Pons (tissue), 1 donor: ENCODE data around the gene C18orf32.
"Not testable (repeated sequence)": the region's sequence is repeated elsewhere in the genome, so short reads cannot be mapped to it uniquely, and the experiment has no call there.

Source experiments
- DNase-seq: peaks from one replicate; pipeline ENCODE4 v3.0.0-alpha.2; 2016; ENCODE audit warnings: low spot score

Gene C18orf32

GRCh38 chr18:49486953-49487710 is at the start of gene C18orf32:
Gene C18orf32 (minus strand): TSS chr18:49487234. CDS start chr18:49483748, 3,486 bp downstream.
- DNase-seq, result peak; percentile 89

DNA sequence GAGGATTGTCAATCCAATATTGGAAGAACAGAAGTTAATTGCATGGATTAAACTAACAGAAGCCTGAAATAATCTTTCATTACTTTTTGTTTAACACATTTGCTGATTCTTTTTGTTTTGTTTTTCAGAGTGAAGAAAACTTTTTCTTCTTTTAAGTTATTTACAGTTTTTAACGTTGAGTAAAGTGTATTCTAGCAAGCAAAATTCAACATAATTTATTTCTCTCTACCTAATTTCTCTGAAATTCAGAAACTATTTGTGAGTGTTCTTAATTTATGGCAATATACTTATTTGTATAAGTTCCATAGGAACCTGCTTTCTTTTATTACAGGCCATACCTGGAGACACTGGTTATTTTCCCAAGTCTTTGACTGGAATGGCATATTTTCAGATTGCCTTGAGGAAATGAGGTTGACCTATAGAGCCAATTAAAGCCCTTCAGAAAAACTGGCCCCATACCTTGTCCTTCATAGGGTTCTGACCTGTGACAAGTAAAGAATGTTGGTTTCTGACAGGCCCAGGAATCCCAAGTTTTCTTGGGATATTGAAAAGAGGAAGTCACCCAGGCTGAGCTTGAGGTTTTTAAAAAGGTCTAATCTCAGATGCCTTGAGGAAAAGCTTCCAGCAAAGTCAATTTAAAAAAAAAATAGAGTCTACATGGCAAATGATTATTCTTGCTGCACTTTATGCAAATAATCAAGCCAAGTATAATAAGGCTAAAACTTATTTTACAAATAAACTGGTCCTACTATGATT is 48.0 kb upstream of the C18orf32 start:
- DNase-seq, result no peak

DNA sequence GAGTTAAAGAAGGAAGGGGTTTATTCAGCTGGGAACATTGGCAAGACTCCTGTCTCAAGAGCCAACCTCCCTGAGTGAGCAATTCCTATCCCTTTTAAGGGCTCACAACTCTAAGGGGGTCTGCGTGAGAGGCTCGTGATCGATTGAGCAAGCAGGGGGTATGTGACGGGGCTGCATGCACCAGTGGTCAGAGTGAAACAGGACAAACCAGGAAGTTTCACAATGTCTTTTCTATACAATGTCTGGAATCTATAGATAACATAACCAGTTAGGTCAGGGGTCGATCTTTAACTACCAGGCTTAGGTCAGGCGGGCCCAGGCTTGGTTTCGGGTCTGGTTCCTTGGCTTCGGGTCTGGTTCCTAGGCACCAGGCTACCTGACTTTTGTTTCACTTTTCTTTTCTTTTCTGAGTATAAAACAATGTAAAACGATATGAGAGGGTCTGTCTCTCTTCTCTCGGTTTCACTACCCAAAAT is 44.7 kb upstream of the C18orf32 start:
- no peak for DNase-seq

DNA sequence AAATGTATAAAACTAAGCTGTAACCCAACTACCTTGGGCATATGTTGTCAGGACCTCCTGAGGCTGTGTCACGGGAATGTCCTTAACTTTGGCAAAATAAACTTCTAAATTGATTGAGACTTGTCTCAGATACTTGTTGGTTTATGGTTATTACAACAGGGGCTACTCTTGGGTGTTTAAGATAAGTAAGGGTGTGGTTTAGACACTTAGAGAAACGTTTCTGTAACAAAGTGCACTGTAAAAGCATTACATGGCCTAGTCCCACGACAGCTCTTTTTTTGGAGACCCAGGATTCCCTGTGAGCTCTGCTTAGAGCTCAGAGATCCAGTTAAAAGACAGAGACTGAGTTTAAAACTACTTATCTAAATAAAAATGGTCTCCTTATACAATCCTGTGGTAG is 42.6 kb upstream of the C18orf32 start:
- DNase-seq, result no peak

GRCh38 chr18:49527631-49528327 is 40.7 kb upstream of the C18orf32 start:
- DNase-seq, result no peak

DNA sequence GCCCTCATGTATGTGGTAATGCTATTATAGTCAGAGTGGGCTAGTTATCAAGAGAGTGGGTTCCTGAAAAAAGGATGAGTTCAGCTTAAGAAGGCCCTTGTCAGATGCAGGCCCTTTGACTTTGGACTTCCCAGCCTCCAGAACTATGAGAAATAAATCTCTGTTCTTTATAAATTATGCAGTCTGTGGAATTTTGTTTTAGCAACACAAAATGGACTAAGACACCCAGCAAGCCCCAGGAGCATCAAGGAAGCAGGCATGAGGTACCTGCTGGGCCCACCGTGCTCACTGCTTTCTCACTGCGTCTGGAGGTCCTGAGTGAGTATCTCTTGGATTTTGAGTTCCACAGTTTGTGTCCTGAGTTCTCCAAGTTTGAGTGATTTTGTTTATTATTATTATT is 38.9 kb upstream of the C18orf32 start:
- no peak for DNase-seq

GRCh38 chr18:49524951-49525350 is 37.9 kb upstream of the C18orf32 start:
- DNase-seq, result no peak

DNA sequence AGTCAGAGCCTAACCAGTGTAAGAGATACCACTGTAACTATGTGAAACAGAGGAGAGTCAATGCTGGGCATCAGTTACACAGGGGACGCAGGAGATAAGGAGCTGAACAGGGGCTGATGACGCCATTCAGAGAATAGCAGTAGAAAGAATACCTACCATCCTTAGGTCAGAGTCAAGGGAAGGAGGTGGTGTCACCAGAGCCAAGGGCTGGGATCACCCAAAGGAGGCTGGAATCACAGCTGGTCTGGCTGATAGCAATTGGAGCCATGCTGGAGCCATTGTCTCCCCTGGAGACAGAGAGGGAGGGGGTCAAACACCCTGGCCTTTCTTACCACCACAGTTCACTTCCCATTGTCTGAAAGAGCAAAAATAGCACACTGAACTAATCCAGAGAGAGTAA is 37.3 kb upstream of the C18orf32 start:
- no peak for DNase-seq

GRCh38 chr18:49523580-49524093 is 36.6 kb upstream of the C18orf32 start:
- DNase-seq, result not testable (repeated sequence)

GRCh38 chr18:49521216-49521835 is 34.3 kb upstream of the C18orf32 start:
- no peak for DNase-seq

DNA sequence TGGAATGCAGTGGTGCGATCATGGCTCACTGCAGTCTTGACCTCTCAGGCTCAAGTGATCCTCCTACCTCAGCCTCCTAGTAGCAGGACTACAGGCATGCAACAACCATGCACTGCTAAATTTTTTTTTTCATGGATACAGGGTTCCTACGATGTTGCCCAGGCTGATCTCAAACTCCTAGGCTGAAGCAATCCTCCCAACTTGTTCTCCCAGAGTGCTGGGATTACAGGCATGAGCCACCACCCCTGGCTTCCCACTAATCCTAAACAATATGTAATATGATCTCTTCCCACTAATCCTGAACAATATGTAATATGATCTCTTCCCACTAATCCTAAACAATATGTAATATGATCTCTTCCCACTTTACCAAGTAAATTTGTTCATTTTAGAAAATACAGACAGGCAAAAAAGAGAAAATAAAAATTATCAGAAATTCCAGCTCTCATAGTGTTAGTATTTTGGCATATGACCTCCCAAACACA is 33.7 kb upstream of the C18orf32 start:
- DNase-seq, result no peak

- no peak for DNase-seq
These were observed 32.3 kb upstream of the C18orf32 start for GRCh38 chr18:49519101-49519971.

- no peak for DNase-seq
These were observed 30.4 kb upstream of the C18orf32 start for GRCh38 chr18:49517483-49517882.

GRCh38 chr18:49515516-49515915 is 28.5 kb upstream of the C18orf32 start:
- no peak for DNase-seq

DNA sequence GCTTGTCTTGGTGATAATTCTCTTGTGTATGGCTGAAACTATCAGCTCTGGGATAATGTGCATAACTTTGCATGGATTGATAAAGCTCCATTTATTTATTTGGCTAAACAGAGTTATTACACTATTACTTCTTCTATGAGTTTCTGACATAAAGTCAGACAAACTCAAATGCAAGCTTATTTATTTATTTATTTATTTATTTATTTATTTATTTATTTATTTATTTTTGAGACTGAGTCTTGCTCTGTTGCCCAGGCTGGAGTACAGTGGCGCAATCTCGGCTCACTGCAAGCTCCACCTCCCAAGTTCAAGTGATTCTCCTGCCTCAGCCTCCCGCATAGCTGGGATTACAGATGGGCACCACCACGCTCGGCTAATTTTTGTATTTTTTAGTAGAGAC is 28.0 kb upstream of the C18orf32 start:
- DNase-seq, result not testable (repeated sequence)

GRCh38 chr18:49514577-49514976 is 27.5 kb upstream of the C18orf32 start:
- no peak for DNase-seq

- DNase-seq, result not testable (repeated sequence)
These were observed 25.8 kb upstream of the C18orf32 start for GRCh38 chr18:49512876-49513275.

DNA sequence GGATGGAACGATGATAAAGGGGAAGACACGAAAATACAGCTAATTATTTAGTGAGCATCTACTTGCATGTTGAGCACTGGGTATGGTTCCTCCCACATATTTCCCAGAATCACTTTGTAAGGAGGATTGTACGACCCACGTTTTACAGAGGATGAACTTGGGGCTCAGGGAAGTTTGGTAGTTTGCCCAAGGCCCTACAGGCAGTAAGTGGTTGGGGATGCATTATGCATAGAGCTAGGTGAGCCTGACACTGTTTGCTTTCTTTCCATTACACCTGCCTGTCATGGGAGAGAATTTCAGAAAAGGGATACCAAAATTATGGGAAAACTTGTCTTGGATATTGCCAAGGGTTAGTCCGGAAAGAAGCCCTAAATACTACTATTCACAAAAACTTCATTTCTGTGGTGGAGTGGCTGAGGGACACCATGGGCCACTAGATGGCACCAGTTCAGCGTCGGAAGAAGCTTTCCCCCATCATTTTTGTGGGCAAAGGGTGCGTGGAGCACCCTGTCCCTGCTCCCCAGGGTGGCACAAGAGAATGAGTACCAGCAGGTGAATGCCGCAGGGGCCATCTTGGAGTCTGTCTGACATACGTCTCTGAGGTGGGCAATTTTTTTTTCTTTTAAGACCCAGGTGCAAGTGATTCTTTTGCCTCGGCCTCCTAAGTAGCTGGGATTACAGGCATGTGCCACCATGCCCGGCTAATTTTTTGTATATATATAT is 23.5 kb upstream of the C18orf32 start:
- DNase-seq, result peak; percentile 44

DNA sequence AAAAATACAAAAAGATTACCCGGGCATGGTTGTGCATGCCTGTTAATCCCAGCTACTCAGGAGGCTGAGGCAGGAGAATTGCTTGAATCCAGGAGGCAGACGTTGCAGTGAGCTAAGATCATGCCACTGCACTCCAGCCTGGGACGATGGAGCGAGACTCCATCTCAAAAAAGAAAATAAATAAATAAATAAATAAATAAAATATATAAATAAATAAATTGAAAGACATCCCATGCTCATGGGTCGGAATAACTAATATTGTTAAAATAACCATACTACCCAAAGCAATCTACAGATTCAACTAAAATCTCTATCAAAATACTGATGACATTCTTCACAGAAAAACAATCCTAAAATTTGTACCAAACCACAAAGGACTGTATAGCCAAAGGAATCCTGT is 19.4 kb upstream of the C18orf32 start:
- DNase-seq, result not testable (repeated sequence)

- DNase-seq, result no peak
These were observed 16.9 kb upstream of the C18orf32 start for GRCh38 chr18:49503931-49504330.
